ENCODE measurements around the gene STRADA.
"Not testable (repeated sequence)": the region's sequence is repeated elsewhere in the genome, so short reads cannot be mapped to it uniquely, and the experiment has no call there.

The STRADA gene

GRCh38 chr17:63754046-63754445 is 12.4 kb upstream of the STRADA start:
- no peak for DNase-seq (ENCODE audit: low read depth, low spot score)

GRCh38 chr17:63753215-63753614 is 11.6 kb upstream of the STRADA start:
- no peak for DNase-seq (ENCODE audit: low read depth, low spot score)

GRCh38 chr17:63752707-63753106 is 11.1 kb upstream of the STRADA start:
- DNase-seq (ENCODE audit: low read depth, low spot score): no peak

GRCh38 chr17:63751806-63752205 is 10.2 kb upstream of the STRADA start:
- DNase-seq (ENCODE audit: low read depth, low spot score): no peak

GRCh38 chr17:63741143-63741407 is 524 bp downstream of the STRADA start:
- DNase-seq (ENCODE audit: low read depth, low spot score): no peak

- no peak for DNase-seq (ENCODE audit: low read depth, low spot score)
Measured at GRCh38 chr17:63740464-63741142, 996 bp downstream of the STRADA start.

GRCh38 chr17:63735691-63736090 is 5.9 kb downstream of the STRADA start:
- DNase-seq (ENCODE audit: low read depth, low spot score): no peak

- no peak for DNase-seq (ENCODE audit: low read depth, low spot score)
Measured at GRCh38 chr17:63722403-63722802, 19.2 kb downstream of the STRADA start.

- DNase-seq (ENCODE audit: low read depth, low spot score): not testable (repeated sequence)
Measured at GRCh38 chr17:63720194-63720593, 21.4 kb downstream of the STRADA start.

- no peak for DNase-seq (ENCODE audit: low read depth, low spot score)
Measured at GRCh38 chr17:63718988-63719387, 22.6 kb downstream of the STRADA start.

GRCh38 chr17:63716426-63716825 is 25.2 kb downstream of the STRADA start:
- no peak for DNase-seq (ENCODE audit: low read depth, low spot score)

- DNase-seq (ENCODE audit: low read depth, low spot score): no peak
Measured at GRCh38 chr17:63714550-63715277, 26.9 kb downstream of the STRADA start.

GRCh38 chr17:63709110-63709509 is 32.5 kb downstream of the STRADA start:
- DNase-seq (ENCODE audit: low read depth, low spot score): no peak

- DNase-seq (ENCODE audit: low read depth, low spot score): no peak
Measured at GRCh38 chr17:63707151-63707550, 34.4 kb downstream of the STRADA start.

GRCh38 chr17:63706336-63707082 is 35.1 kb downstream of the STRADA start:
- no peak for DNase-seq (ENCODE audit: low read depth, low spot score)

- DNase-seq (ENCODE audit: low read depth, low spot score): no peak
Measured at GRCh38 chr17:63705657-63706056, 35.9 kb downstream of the STRADA start.

- DNase-seq (ENCODE audit: low read depth, low spot score): no peak
Measured at GRCh38 chr17:63704836-63705235, 36.8 kb downstream of the STRADA start.

- no peak for DNase-seq (ENCODE audit: low read depth, low spot score)
Measured at GRCh38 chr17:63704259-63704576, 37.4 kb downstream of the STRADA start.

- DNase-seq (ENCODE audit: low read depth, low spot score): no peak
Measured at GRCh38 chr17:63703556-63704258, 37.9 kb downstream of the STRADA start.

- no peak for DNase-seq (ENCODE audit: low read depth, low spot score)
Measured at GRCh38 chr17:63703029-63703428, 38.6 kb downstream of the STRADA start.

- no peak for DNase-seq (ENCODE audit: low read depth, low spot score)
Measured at GRCh38 chr17:63702721-63703015, 38.9 kb downstream of the STRADA start.

- no peak for DNase-seq (ENCODE audit: low read depth, low spot score)
Measured at GRCh38 chr17:63701868-63702720, 39.5 kb downstream of the STRADA start.
